B cell (primary cell): ENCODE measurements around the gene DPM1. TPM values are rescaled to one million over a fixed set of nuclear protein-coding genes. Genes with fewer than 3 reads are reported as not detected.

ENCODE experiments used
- ATAC-seq: fragments of 200-7000 bp; cut with Tn5 transposase; one replicate; pipeline ENCODE4 v1.10.0; 2021; ENCODE audit warnings: low read depth, mild to moderate bottlenecking, moderate number of reproducible peaks, moderate library complexity
- CTCF ChIA-PET: fragments of 350-600 bp; sonication (Branson Sonifier 250); formaldehyde crosslinking; loops from one replicate; lab custom pipeline; 2021; ENCODE audit warnings: antibody characterized with exemption, inconsistent platforms; lab: Charles Lee
- POLR2A ChIA-PET: fragments of 350-600 bp; sonication (Branson Sonifier 250); formaldehyde crosslinking; loops from one replicate; lab custom pipeline; 2021; ENCODE audit warnings: antibody characterized with exemption; lab: Charles Lee
- DNase-seq: peaks from one replicate; pipeline ENCODE4 v3.0.0; 2013
- H2AFZ ChIP-seq: 2 replicates; pipeline ENCODE4 v1.6.1; 2012; ENCODE audit warnings: mild to moderate bottlenecking, low read depth, low read length; ENCODE audit not compliant: insufficient read depth, poor library complexity, severe bottlenecking
- H3K27ac ChIP-seq, 2 donors: 1 replicate in 1 of 2; 2 replicates in 1 of 2; pipeline ENCODE4 v1.5.1; 2012 to 2013; ENCODE audit warnings: low read length in 2 of 2, mild to moderate bottlenecking in 2 of 2, moderate library complexity in 1 of 2
- H3K27me3 ChIP-seq, 4 experiments: fragments of 200-600 bp in 1 of 4; sonication (generic) in 1 of 4; replicated peaks in 1 of 4; 1 replicate in 2 of 4; 2 replicates in 2 of 4; pipeline versions ENCODE4 v1.6.1 to v1.7.0; 2013 to 2016; ENCODE audit warnings: low read length in 3 of 4, mild to moderate bottlenecking in 2 of 4, mixed read lengths in 1 of 4, moderate library complexity in 1 of 4; ENCODE audit not compliant: insufficient read depth in 4 of 4, control insufficient read depth in 3 of 4; ENCODE audit errors: control extremely low read depth in 1 of 4
- H3K36me3 ChIP-seq, 2 experiments: replicated peaks in 1 of 2; 1 replicate in 1 of 2; 2 replicates in 1 of 2; pipeline versions ENCODE4 v1.6.1 to v1.7.1; 2013; ENCODE audit warnings: low read length in 1 of 2; ENCODE audit not compliant: insufficient read depth in 2 of 2, control insufficient read depth in 1 of 2; ENCODE audit errors: control extremely low read depth in 1 of 2, extremely low read depth in 1 of 2
- H3K4me1 ChIP-seq, 2 donors: fragments of 200-600 bp in 1 of 2; sonication (generic) in 1 of 2; 1 replicate in 1 of 2; 2 replicates in 1 of 2; pipeline versions ENCODE4 v1.5.1 to v1.6.1; 2013 to 2017; ENCODE audit warnings: low read length in 2 of 2; ENCODE audit not compliant: control insufficient read depth in 2 of 2, insufficient read depth in 2 of 2
- H3K4me2 ChIP-seq: replicated peaks from 2 replicates; pipeline ENCODE3; 2012; ENCODE audit warnings: mild to moderate bottlenecking, low read depth, low read length; ENCODE audit not compliant: poor library complexity, severe bottlenecking
- H3K4me3 ChIP-seq, 5 experiments: fragments of 200-600 bp in 1 of 5; sonication (generic) in 1 of 5; 1 replicate in 3 of 5; 2 replicates in 2 of 5; pipeline versions ENCODE4 v1.5.1 to v1.7.0; 2011 to 2016; ENCODE audit warnings: low read length in 4 of 5, mild to moderate bottlenecking in 4 of 5, low read depth in 2 of 5, control low read depth in 1 of 5, moderate library complexity in 1 of 5; ENCODE audit not compliant: insufficient read depth in 1 of 5; ENCODE audit errors: control extremely low read depth in 1 of 5, extremely low read depth in 1 of 5
- H3K79me2 ChIP-seq: fragments of 200-600 bp; sonication (generic); one replicate; pipeline ENCODE4 v1.6.0; 2016; ENCODE audit warnings: low read length; ENCODE audit not compliant: control insufficient read depth, insufficient read depth
- H3K9ac ChIP-seq: fragments of 200-600 bp; sonication (generic); 2 replicates; pipeline ENCODE4 v1.6.1; 2017; ENCODE audit warnings: mild to moderate bottlenecking, low read length, moderate library complexity
- H3K9me3 ChIP-seq, 3 donors: one replicate each; pipeline versions ENCODE4 v1.6.1 to v1.7.1; 2013; ENCODE audit warnings: low read length in 2 of 3; ENCODE audit not compliant: control insufficient read depth in 2 of 3, insufficient read depth in 1 of 3; ENCODE audit errors: control extremely low read depth in 1 of 3
- H4K20me1 ChIP-seq: 2 replicates; pipeline ENCODE4 v1.6.0; 2012; ENCODE audit warnings: mild to moderate bottlenecking, low read length; ENCODE audit not compliant: insufficient read depth, control insufficient read depth, poor library complexity, severe bottlenecking
- H3K27ac Mint-ChIP-seq: one replicate; pipeline ENCODE4 v1.8.0; 2021; ENCODE audit warnings: mixed read lengths
- H3K27me3 Mint-ChIP-seq: one replicate; pipeline ENCODE4 v1.8.0; 2021; ENCODE audit warnings: mixed read lengths
- H3K4me1 Mint-ChIP-seq: one replicate; pipeline ENCODE4 v1.8.0; 2021; ENCODE audit warnings: mixed read lengths
- H3K4me3 Mint-ChIP-seq: one replicate; pipeline ENCODE4 v1.8.0; 2021; ENCODE audit warnings: mixed read lengths
- H3K9me3 Mint-ChIP-seq: one replicate; pipeline ENCODE4 v1.8.0; 2022; ENCODE audit warnings: mixed read lengths; ENCODE audit not compliant: insufficient read depth
- CTCF ChIP-seq: fragments of 200-600 bp; IDR thresholded peaks from one replicate; pipeline ENCODE4 v1.8.0; 2022; ENCODE audit warnings: antibody characterized with exemption, mild to moderate bottlenecking
- EZH2 ChIP-seq: IDR thresholded peaks from 2 replicates; pipeline ENCODE4 v1.6.1; 2012; ENCODE audit warnings: borderline replicate concordance, low read depth, mild to moderate bottlenecking, moderate library complexity, low read length; ENCODE audit not compliant: insufficient read depth, poor library complexity, severe bottlenecking
- WGBS: methylation state at CpG from one replicate; pipeline ENCODE4 v1.1.5; 2013; ENCODE audit warnings: missing lambda C conversion rate; ENCODE audit not compliant: insufficient coverage; 5-methylcytosine and 5-hydroxymethylcytosine counted together
- intact Hi-C: fragments of 100-400 bp; cut with micrococcal nuclease; formaldehyde crosslinking; loops from one replicate; pipeline ENCODE4 v1.10.0; 2022
- polyA plus RNA-seq: library from polyadenylated mRNA; depleted of rRNA; stranded (reverse); fragments of >200 nt; gene quantifications from 2 replicates; pipeline ENCODE4 v1.2.3, GENCODE V29; 2012
- total RNA-seq, 2 donors: library from RNA; stranded (reverse); fragments of 120-200 nt in 1 of 2; gene quantifications; 1 replicate in 1 of 2; 2 replicates in 1 of 2; pipeline versions ENCODE4 v1.2.3 to v1.2.4, GENCODE V29; 2013 to 2022

Gene DPM1
- total and polyA plus RNA-seq, 2 donors (not counting 1 experiment from before 2014, with no cell fraction given): 13.4 to 35.2 TPM

- DNase-seq: no peak
- no peak overlapping the region for H3K27ac Mint-ChIP-seq
- H3K9me3 ChIP-seq: no peaks in the 10 kb centered on the region
- no peak overlapping the region for H3K4me2 ChIP-seq
- no peak for TF ChIP-seq EZH2
- no peak for TF ChIP-seq CTCF
- no peak for ATAC-seq
- no peaks in the 10 kb centered on the region for H3K27me3 ChIP-seq
- peaks cover 25% of the 10 kb centered on the region for H4K20me1 ChIP-seq
- H2AFZ ChIP-seq: no peak overlapping the region
- no peak overlapping the region for H3K9ac ChIP-seq
- H3K27ac ChIP-seq: peak overlapping the region in 1 of 2 donors; percentile 13
- no peak overlapping the region for H3K4me3 Mint-ChIP-seq
- H3K79me2 ChIP-seq: peaks cover 22% of the 10 kb centered on the region
- no peak overlapping the region for H3K4me3 ChIP-seq
- WGBS: 78% methylated on average over 6 of the region's 8 CpGs
- CTCF ChIA-PET: interaction anchor here (0.7 to 2.9 kb wide), 2 partner anchors 34 to 101 kb away, joined by 3 to 15 read pairs; partner anchors contain the start of gene BCAS4
- intact Hi-C loops: loop anchor here (5.0 kb wide), 1 partner anchor 53 kb away; no protein-coding TSS in a partner anchor
- H3K4me1 ChIP-seq: no peaks in the 10 kb centered on the region
- peaks cover 26 to 79% of the 10 kb centered on the region in 2 experiments for H3K36me3 ChIP-seq
- H3K27me3 Mint-ChIP-seq: no peaks in the 10 kb centered on the region
- H3K9me3 Mint-ChIP-seq: no peaks in the 10 kb centered on the region
- POLR2A ChIA-PET: interaction anchor here (0.6 to 2.0 kb wide), 2 partner anchors 20 to 36 kb away, joined by 3 to 5 read pairs; partner anchors contain the start of gene ADNP
- H3K4me1 Mint-ChIP-seq: peaks cover 5% of the 10 kb centered on the region
Observed at GRCh38 chr20:50895111-50895830, 63.1 kb downstream of the DPM1 start.

GRCh38 chr20:50893620-50894019 lies 64.7 kb downstream of the DPM1 start:
- H3K9me3 ChIP-seq: no peaks in the 10 kb centered on the region
- Mint-ChIP-seq H3K4me1 (peaks cover 5% of the 10 kb centered on the region), H3K27me3 (no peaks in the 10 kb centered on the region), H3K4me3 (no peak overlapping the region), H3K9me3 (no peaks in the 10 kb centered on the region), H3K27ac (peak overlapping the region; percentile 47)
- peaks cover 26 to 80% of the 10 kb centered on the region in 2 experiments for H3K36me3 ChIP-seq
- no peak for ATAC-seq
- POLR2A ChIA-PET: no interaction called here
- intact Hi-C loops: loop anchor here (5.0 kb wide), 1 partner anchor 34 kb away; no protein-coding TSS in a partner anchor
- no peak overlapping the region for H3K9ac ChIP-seq
- no peak overlapping the region for H2AFZ ChIP-seq
- CTCF ChIA-PET: interaction anchor here (2.9 to 4.9 kb wide), 2 partner anchors 99 to 100 kb away, joined by 15 to 25 read pairs; partner anchors contain the start of gene BCAS4
- no peak for DNase-seq
- H4K20me1 ChIP-seq: peaks cover 24% of the 10 kb centered on the region
- H3K4me3 ChIP-seq: no peak overlapping the region
- H3K4me1 ChIP-seq: no peaks in the 10 kb centered on the region
- TF ChIP-seq CTCF (no peak), EZH2 (no peak)
- 97% methylated on average over 7 of the region's 7 CpGs for WGBS
- H3K27me3 ChIP-seq: no peaks in the 10 kb centered on the region
- no peak overlapping the region for H3K27ac ChIP-seq
- no peak overlapping the region for H3K4me2 ChIP-seq
- peaks cover 15% of the 10 kb centered on the region for H3K79me2 ChIP-seq
